CD4-positive, alpha-beta T cell treated with Interleukin-15 for 4 hours (primary cell): ENCODE data around the gene HIF1AN.

ENCODE experiments used
- DNase-seq: peaks from one replicate; pipeline ENCODE4 v3.0.0-alpha.2; 2020; ENCODE audit warnings: low spot score

HIF1AN gene

GRCh38 chr10:100522107-100522801, 13.5 kb upstream of the HIF1AN start:
- no peak for DNase-seq

GRCh38 chr10:100522945-100523344, 12.8 kb upstream of the HIF1AN start:
- no peak for DNase-seq

- DNase-seq, result no peak
These were observed 11.5 kb upstream of the HIF1AN start for GRCh38 chr10:100524206-100524605.

GRCh38 chr10:100524638-100525037, 11.1 kb upstream of the HIF1AN start:
- no peak for DNase-seq

- DNase-seq, result peak; percentile 39
These were observed 7.4 kb upstream of the HIF1AN start for GRCh38 chr10:100528123-100528886.

GRCh38 chr10:100528921-100529474, 6.7 kb upstream of the HIF1AN start:
- DNase-seq, result no peak

- peak; percentile 92 for DNase-seq
These were observed 6.1 kb upstream of the HIF1AN start, which contains the start of gene NDUFB8 for GRCh38 chr10:100529475-100530298. TSS of gene NDUFB8 (minus strand) at chr10:100529871. CDS start at chr10:100529851, 20 bp downstream.

- DNase-seq, result no peak
These were observed 4.0 kb upstream of the HIF1AN start for GRCh38 chr10:100531761-100532160.

- no peak for DNase-seq
These were observed 1.0 kb upstream of the HIF1AN start for GRCh38 chr10:100534726-100535125.

GRCh38 chr10:100535338-100535714, 417 bp upstream of the HIF1AN start:
- DNase-seq, result no peak

GRCh38 chr10:100537475-100537874, 1.7 kb downstream of the HIF1AN start:
- DNase-seq, result no peak

- no peak for DNase-seq
These were observed 9.2 kb downstream of the HIF1AN start for GRCh38 chr10:100544950-100545349.

GRCh38 chr10:100551196-100551595, 15.5 kb downstream of the HIF1AN start:
- no peak for DNase-seq

- DNase-seq, result no peak
These were observed 16.0 kb downstream of the HIF1AN start for GRCh38 chr10:100551738-100552137.

GRCh38 chr10:100553929-100554328, 18.2 kb downstream of the HIF1AN start:
- no peak for DNase-seq

- DNase-seq, result no peak
These were observed 19.2 kb downstream of the HIF1AN start for GRCh38 chr10:100554902-100555301.

GRCh38 chr10:100560248-100560647, 24.5 kb downstream of the HIF1AN start:
- DNase-seq, result no peak

GRCh38 chr10:100561005-100561404, 25.3 kb downstream of the HIF1AN start:
- no peak for DNase-seq

- peak; percentile 67 for DNase-seq
These were observed 26.4 kb downstream of the HIF1AN start for GRCh38 chr10:100562008-100562672.

GRCh38 chr10:100565206-100565985, 29.7 kb downstream of the HIF1AN start:
- no peak for DNase-seq

- DNase-seq, result no peak
These were observed 30.8 kb downstream of the HIF1AN start for GRCh38 chr10:100566561-100566960.
